ENCODE data around the gene ATP5IF1. TPM values are rescaled to one million over a fixed set of nuclear protein-coding genes. Genes with fewer than 3 reads are reported as not detected.

The ATP5IF1 gene
- total and polyA plus RNA-seq, 9 of the 15 experiments (the other 6 are each of a cell fraction or from before 2014, with no cell fraction given): 292 to 1,422 (median 388) TPM

GRCh38 chr1:28233264-28233606 lies 2.7 kb upstream of the ATP5IF1 start (continued):
- TF ChIP-seq ZNF175 (CRISPR knock-in tag; IDR thresholded peaks at IDR 0.05; ENCODE audit: low read depth) (no peak), HOXB6 (CRISPR knock-in tag; IDR thresholded peaks at IDR 0.05; ENCODE audit: borderline replicate concordance) (no peak), KDM1A (IDR thresholded peaks at IDR 0.05) (peak; percentile 22 to 50; a peak in 1 of 4 replicates), FOXA3 (CRISPR knock-in tag; conservative IDR thresholded peaks at IDR 0.05 in 1 of 2, IDR thresholded peaks at IDR 0.05 in 1 of 2) (no peak), RREB1 (CRISPR knock-in tag; IDR thresholded peaks at IDR 0.05) (no peak), ZNF584 (CRISPR knock-in tag; IDR thresholded peaks at IDR 0.05; ENCODE audit: low read depth) (no peak), PHF8 (IDR thresholded peaks at IDR 0.05; ENCODE audit: borderline replicate concordance, low read length) (no peak), ZNF146 (CRISPR knock-in tag; IDR thresholded peaks at IDR 0.05; ENCODE audit: unreplicated experiment) (no peak), EGR1 (conservative IDR thresholded peaks at IDR 0.05) (no peak), HEY1 (CRISPR knock-in tag; IDR thresholded peaks at IDR 0.05; ENCODE audit: borderline replicate concordance) (no peak), U2AF1 (optimal IDR thresholded peaks at IDR 0.05; ENCODE audit: low read depth, low read length) (no peak), POLR2A (conservative IDR thresholded peaks at IDR 0.05) (no peak), ELF1 (tag; IDR thresholded peaks at IDR 0.05) (no peak), MTA2 (IDR thresholded peaks at IDR 0.05; ENCODE audit: low read depth) (no peak), TCF7L2 (IDR thresholded peaks at IDR 0.05; ENCODE audit: low read depth, low read length) (no peak), PRPF4 (IDR thresholded peaks at IDR 0.05; ENCODE audit: insufficient read depth, low read depth, low read length, poor library complexity, severe bottlenecking) (no peak), CBFA2T3 (IDR thresholded peaks at IDR 0.05) (no peak), CUX1 (CRISPR knock-in tag; IDR thresholded peaks at IDR 0.05) (no peak), GATAD2B (IDR thresholded peaks at IDR 0.05; ENCODE audit: borderline replicate concordance) (no peak), RFX1 (IDR thresholded peaks at IDR 0.05) (no peak), ZNF121 (CRISPR knock-in tag; conservative IDR thresholded peaks at IDR 0.05) (peak; percentile 31)

Measured in K562 (cell line).